ENCODE results near the gene SLC35D1.

DNA sequence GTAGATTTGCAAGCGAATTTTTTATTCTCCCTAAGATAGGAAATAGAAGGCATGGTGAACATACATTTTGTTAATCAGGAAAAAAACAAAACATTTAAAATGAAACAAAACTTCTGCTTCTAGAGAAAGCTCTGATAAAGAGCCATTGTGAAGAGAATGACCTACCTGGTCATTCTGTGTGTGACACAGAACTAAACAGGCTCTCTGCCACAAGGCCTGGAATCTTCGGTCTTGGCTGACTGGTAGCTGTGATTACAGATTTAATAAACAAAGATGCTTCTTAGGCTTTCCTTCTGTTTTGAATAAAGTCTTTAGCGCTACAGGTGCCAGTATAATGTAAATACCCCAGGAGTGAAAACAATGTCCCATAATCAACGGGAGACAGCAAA is 22.1 kb downstream of the SLC35D1 start:
- TF ChIP-seq TCF4 (CRISPR knock-in tag; IDR thresholded peaks at IDR 0.05; ENCODE audit: borderline replicate concordance) = no peak
- TF ChIP-seq ZNF565 (CRISPR knock-in tag; conservative IDR thresholded peaks at IDR 0.05; ENCODE audit: low read depth) = no peak
- TF ChIP-seq PPARA (CRISPR knock-in tag; IDR thresholded peaks at IDR 0.05; ENCODE audit: borderline replicate concordance) = no peak
- TF ChIP-seq ZFP3 (CRISPR knock-in tag; IDR thresholded peaks at IDR 0.05) = no peak
- TF ChIP-seq ISL1 (CRISPR knock-in tag; IDR thresholded peaks at IDR 0.05) = no peak
- TF ChIP-seq, protein P1, sequence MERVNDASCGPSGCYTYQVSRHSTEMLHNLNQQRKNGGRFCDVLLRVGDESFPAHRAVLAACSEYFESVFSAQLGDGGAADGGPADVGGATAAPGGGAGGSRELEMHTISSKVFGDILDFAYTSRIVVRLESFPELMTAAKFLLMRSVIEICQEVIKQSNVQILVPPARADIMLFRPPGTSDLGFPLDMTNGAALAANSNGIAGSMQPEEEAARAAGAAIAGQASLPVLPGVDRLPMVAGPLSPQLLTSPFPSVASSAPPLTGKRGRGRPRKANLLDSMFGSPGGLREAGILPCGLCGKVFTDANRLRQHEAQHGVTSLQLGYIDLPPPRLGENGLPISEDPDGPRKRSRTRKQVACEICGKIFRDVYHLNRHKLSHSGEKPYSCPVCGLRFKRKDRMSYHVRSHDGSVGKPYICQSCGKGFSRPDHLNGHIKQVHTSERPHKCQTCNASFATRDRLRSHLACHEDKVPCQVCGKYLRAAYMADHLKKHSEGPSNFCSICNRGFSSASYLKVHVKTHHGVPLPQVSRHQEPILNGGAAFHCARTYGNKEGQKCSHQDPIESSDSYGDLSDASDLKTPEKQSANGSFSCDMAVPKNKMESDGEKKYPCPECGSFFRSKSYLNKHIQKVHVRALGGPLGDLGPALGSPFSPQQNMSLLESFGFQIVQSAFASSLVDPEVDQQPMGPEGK (CRISPR knock-in tag; IDR thresholded peaks at IDR 0.05; ENCODE audit: borderline replicate concordance) = no peak
- TF ChIP-seq RARB (CRISPR knock-in tag; IDR thresholded peaks at IDR 0.05) = no peak

Measured in SK-N-SH treated with all-trans-retinoic acid at 6 μM for 48 hours (cell line).